Measurements from ENCODE around the gene CNOT11.
"Not testable (repeated sequence)": the region's sequence is repeated elsewhere in the genome, so short reads cannot be mapped to it uniquely, and the experiment has no call there.

Gene CNOT11

DNA sequence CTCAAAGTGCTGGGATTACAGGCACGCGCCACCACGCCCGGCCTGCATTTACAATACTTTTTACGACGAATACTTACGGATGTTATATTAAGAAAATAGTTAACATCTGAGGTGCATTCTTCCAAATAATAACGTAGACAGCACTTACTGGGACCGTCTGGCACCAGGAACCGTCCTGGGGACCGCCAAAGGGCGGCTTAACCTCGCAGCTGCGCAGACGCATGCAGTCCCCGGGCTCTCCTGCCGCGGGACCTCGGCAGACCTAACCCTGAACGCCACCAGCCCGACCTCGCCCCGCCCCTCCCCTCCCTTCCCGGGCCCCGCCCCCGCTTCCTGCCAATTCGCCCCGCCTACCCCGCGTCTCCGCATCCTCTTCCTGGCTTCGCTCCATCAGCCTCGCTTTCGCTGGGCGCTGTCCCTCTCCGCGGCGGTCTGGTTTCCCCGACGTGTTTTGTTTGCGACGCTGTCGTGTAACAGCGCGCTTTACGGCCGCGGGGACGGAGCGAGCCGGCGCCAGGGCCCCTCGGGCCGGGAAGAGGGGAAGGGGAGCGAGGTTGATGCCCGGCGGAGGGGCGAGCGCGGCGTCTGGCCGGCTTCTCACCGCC is at the start of gene CNOT11:
Gene CNOT11 (plus strand): TSS at position 479 of the 605 bp plus-strand sequence. CDS start 79 bp downstream, at position 558.
- peak; percentile 89 for DNase-seq (ENCODE audit: insufficient read length, low spot score)
- FAIRE-seq, result no peak
- peak; percentile 84 for TF ChIP-seq POLR2A (IDR thresholded peaks at IDR 0.05; ENCODE audit: low read depth, low read length)

GRCh38 chr2:101204400-101205115 is 48.1 kb upstream of the CNOT11 start:
- TF ChIP-seq POLR2A (IDR thresholded peaks at IDR 0.05; ENCODE audit: low read depth, low read length), result no peak
- peak; percentile 19 for DNase-seq (ENCODE audit: insufficient read length, low spot score)
- no peak for FAIRE-seq

DNA sequence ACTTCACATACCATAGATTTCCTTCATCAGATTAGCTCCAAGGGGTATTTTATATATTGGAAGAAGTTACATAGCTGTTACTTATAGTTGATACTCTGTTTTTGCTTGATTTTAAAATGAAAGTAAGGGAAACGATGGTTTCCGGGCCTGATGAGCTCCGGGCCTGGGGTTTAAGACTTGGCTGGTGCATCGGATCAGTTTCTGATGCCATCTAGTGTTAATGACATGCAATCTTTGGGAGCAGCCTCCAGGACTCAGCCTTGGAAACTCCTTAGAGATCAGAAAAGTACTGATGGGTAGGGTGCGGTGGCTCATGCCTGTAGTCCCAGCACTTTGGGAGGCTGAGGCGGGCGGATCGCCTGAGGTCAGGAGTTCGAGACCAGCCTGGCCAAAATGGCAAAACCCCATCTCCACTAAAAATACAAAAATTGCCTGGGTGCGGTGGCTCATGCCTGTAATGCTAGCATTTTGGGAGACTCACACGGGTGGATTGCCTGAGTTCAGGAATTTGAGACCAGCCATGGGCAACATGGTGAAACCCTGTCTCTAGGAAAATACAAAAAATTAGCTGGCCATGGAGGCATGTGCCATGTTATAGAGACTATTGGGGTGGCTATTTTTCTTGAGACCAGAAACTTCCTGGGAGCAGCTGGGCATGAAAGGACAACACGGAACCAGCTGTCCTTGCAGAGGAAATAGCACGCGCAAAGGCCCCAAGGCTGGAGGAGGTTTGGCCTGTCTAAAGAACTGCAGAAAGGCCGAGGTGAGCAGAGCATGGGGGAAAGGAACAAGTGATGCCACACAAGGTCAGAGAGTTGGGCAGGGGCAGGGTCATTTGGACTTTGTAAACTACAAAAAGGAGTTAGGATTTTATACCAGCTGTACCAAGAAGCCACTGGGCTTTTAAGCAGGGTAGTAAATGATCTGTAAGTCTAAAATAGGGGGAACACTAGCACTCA is 46.9 kb upstream of the CNOT11 start:
- DNase-seq (ENCODE audit: insufficient read length, low spot score) (peak; percentile 65), FAIRE-seq (peak; percentile 89)
- TF ChIP-seq POLR2A (IDR thresholded peaks at IDR 0.05; ENCODE audit: low read depth, low read length), result no peak

DNA sequence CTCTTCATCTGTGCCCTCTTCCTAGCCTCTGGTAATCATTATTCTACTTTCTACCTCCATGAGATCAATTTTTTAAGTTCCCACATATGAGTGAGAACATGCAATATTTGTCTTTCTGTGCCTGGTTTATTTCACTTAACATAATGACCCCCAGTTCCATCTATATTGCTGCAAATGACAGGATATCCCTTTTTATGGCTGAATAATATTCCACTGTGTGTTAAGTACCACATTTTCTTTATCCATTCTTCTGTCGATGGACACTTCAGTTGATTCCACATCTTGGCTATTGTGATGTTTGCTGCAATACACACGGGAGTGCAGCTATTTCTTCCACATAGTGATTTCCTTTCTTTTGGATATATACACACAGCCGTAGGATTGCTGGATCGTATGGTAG is 43.9 kb upstream of the CNOT11 start:
- FAIRE-seq (no peak), DNase-seq (ENCODE audit: insufficient read length, low spot score) (no peak)
- TF ChIP-seq POLR2A (IDR thresholded peaks at IDR 0.05; ENCODE audit: low read depth, low read length), result no peak

GRCh38 chr2:101219246-101219645 is 33.4 kb upstream of the CNOT11 start:
- no peak for TF ChIP-seq POLR2A (IDR thresholded peaks at IDR 0.05; ENCODE audit: low read depth, low read length)
- FAIRE-seq (no peak), DNase-seq (ENCODE audit: insufficient read length, low spot score) (no peak)

DNA sequence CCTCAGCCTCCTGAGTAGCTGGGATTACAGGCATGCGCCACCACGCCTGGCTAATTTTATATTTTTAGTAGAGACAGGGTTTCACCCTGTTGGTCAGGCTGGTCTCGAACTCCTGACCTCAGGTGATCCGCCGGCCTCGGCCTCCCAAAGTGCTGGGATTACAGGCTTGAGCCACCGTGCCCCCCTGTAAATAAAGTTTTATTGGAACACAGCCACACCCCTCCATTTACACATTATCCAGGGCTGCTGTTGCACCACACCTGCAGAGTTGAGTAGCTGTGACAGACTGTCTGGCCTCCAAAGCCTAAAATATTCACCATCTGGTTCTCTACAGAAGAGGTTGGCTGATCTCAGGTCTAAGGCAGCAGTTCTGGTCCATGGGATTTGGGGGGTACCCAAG is 32.6 kb upstream of the CNOT11 start:
- FAIRE-seq; DNase-seq (ENCODE audit: insufficient read length, low spot score): not testable (repeated sequence)

DNA sequence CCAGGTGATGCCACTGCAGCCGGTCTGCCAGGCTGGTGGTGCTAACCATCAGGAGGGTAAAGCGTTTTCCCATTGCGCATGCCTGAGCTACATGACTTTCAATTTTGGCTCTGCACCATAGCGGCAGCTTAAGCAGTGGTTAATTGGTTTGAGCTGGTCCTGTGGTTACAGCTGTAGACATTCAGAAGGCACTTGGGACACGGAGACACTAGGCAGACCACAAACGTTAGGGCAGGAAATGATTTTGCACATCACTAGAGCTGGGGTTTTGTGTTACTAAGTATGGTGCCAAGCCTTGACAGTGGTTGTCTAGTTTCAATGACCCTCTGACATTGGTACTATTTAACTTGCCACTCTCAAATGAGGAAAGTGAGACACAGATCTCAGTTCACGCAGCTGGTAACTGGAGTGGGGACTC is 28.9 kb upstream of the CNOT11 start:
- no peak for FAIRE-seq
- no peak for DNase-seq (ENCODE audit: insufficient read length, low spot score)
- no peak for TF ChIP-seq POLR2A (IDR thresholded peaks at IDR 0.05; ENCODE audit: low read depth, low read length)

DNA sequence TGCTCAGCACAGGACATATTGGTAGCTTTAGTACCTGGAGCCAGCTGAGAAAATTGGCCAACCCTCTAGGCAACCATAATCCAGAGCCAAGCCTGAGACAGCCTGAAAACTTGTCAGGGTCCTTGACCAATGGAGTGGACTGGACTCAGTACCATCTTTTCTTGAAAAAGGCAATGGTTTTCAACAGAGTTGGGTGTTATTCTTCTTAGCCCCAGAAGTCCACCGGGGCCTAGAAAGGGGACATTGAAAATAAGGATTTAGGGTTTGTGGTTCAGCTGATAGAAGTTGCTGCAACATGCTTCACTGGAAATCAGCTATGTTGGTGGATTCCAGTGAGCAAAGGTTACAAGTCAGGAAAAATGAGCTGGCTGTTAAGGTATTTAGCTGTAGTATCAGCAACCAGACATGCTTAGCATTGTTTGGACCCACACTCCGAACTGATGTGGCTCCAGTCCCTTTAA is 22.1 kb upstream of the CNOT11 start:
- no peak for FAIRE-seq
- TF ChIP-seq POLR2A (IDR thresholded peaks at IDR 0.05; ENCODE audit: low read depth, low read length), result no peak
- DNase-seq (ENCODE audit: insufficient read length, low spot score), result no peak

GRCh38 chr2:101231240-101231639 is 21.4 kb upstream of the CNOT11 start:
- TF ChIP-seq POLR2A (IDR thresholded peaks at IDR 0.05; ENCODE audit: low read depth, low read length), result no peak
- DNase-seq (ENCODE audit: insufficient read length, low spot score) (no peak), FAIRE-seq (no peak)

GRCh38 chr2:101231937-101232730 is 20.6 kb upstream of the CNOT11 start:
- no peak for TF ChIP-seq POLR2A (IDR thresholded peaks at IDR 0.05; ENCODE audit: low read depth, low read length)
- DNase-seq (ENCODE audit: insufficient read length, low spot score), result no peak
- FAIRE-seq, result no peak

DNA sequence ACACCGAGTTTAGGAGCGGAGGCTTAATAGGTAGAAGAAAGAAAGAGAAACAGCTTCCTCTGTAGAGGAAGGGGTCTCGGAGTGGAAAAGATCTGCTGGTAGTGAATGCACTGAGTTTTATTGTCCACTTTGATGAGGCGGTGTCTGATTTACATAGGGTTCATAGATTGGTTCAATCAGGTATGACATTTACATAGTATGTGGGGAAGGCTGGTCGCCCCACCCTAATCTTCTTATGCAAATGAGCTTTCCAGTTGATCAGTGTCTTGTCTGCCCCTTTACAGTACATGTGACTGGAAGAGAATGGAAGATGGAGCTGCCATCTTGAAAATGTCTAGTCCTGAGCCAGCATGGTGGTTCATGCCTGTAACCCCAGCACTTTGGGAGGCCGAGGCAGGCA is 19.9 kb upstream of the CNOT11 start:
- DNase-seq (ENCODE audit: insufficient read length, low spot score), result no peak
- no peak for TF ChIP-seq POLR2A (IDR thresholded peaks at IDR 0.05; ENCODE audit: low read depth, low read length)

GRCh38 chr2:101234169-101234938 is 18.3 kb upstream of the CNOT11 start:
- FAIRE-seq, result no peak
- no peak for DNase-seq (ENCODE audit: insufficient read length, low spot score)
- TF ChIP-seq POLR2A (IDR thresholded peaks at IDR 0.05; ENCODE audit: low read depth, low read length), result no peak

More for the DNA sequence above, 19.9 kb upstream of the CNOT11 start:
- FAIRE-seq, result no peak

GRCh38 chr2:101235956-101236355 is 16.7 kb upstream of the CNOT11 start:
- DNase-seq (ENCODE audit: insufficient read length, low spot score); FAIRE-seq: not testable (repeated sequence)

GRCh38 chr2:101237944-101238343 is 14.7 kb upstream of the CNOT11 start:
- not testable (repeated sequence) for FAIRE-seq; DNase-seq (ENCODE audit: insufficient read length, low spot score)
